Lung (tissue), 12 donors: ENCODE results near the gene SEMG2. TPM values are rescaled to one million over a fixed set of nuclear protein-coding genes. Genes with fewer than 3 reads are reported as not detected.

Experiments
- ATAC-seq: fragments of 200-7000 bp; cut with Tn5 transposase; one replicate; pipeline ENCODE4 v1.9.1; 2020; ENCODE audit warnings: moderate number of reproducible peaks; ENCODE audit not compliant: insufficient read depth, low FRiP score
- DNase-seq, 3 donors: peaks; one replicate each; pipeline ENCODE4 v3.0.0-alpha.2; 2013 to 2017
- H3K27ac ChIP-seq, 2 donors: one replicate each; pipeline ENCODE4 v1.5.1; 2013; ENCODE audit warnings: mild to moderate bottlenecking in 2 of 2, moderate library complexity in 2 of 2, control low read depth in 1 of 2, inconsistent platforms in 1 of 2, low read depth in 1 of 2, low read length in 1 of 2
- H3K27me3 ChIP-seq, 3 donors: one replicate each; pipeline ENCODE4 v1.5.1; 2013; ENCODE audit warnings: low read length in 2 of 3; ENCODE audit not compliant: control insufficient read depth in 3 of 3, insufficient read depth in 3 of 3
- H3K36me3 ChIP-seq, 4 donors: one replicate each; pipeline ENCODE4 v1.5.1; 2013; ENCODE audit warnings: low read length in 4 of 4, mild to moderate bottlenecking in 1 of 4, moderate library complexity in 1 of 4; ENCODE audit not compliant: control insufficient read depth in 4 of 4, insufficient read depth in 4 of 4
- H3K4me1 ChIP-seq, 5 donors: one replicate each; pipeline ENCODE4 v1.5.1; 2013; ENCODE audit warnings: low read length in 5 of 5, mild to moderate bottlenecking in 2 of 5, moderate library complexity in 1 of 5; ENCODE audit not compliant: control insufficient read depth in 5 of 5, insufficient read depth in 5 of 5
- H3K4me3 ChIP-seq: one replicate; pipeline ENCODE4 v1.5.1; 2013; ENCODE audit warnings: mild to moderate bottlenecking, control low read depth, moderate library complexity
- H3K9ac ChIP-seq, 2 donors: one replicate each; pipeline ENCODE4 v1.5.1; 2013; ENCODE audit warnings: low read length in 2 of 2, control low read depth in 1 of 2; ENCODE audit not compliant: insufficient read depth in 1 of 2
- H3K9me3 ChIP-seq, 4 donors: one replicate each; pipeline ENCODE4 v1.5.1; 2013; ENCODE audit warnings: low read length in 3 of 4, mild to moderate bottlenecking in 1 of 4, moderate library complexity in 1 of 4; ENCODE audit not compliant: control insufficient read depth in 4 of 4, insufficient read depth in 3 of 4
- WGBS, 2 donors: extraction: QIAGEN DNeasy Blood & Tissue Kit; methylation state at CpG; one replicate each; pipeline ENCODE4 v1.1.7; 2013; 5-methylcytosine and 5-hydroxymethylcytosine counted together
- polyA plus RNA-seq, 2 donors: library from polyadenylated mRNA; stranded (reverse); fragments of 200-250 nt; gene quantifications; one replicate each; pipeline ENCODE4 v1.2.1, GENCODE V29; 2013
- total RNA-seq, 2 donors: library from RNA; depleted of rRNA in 1 of 2; stranded (reverse); fragments of >200 nt in 1 of 2; gene quantifications; one replicate each; pipeline ENCODE4 v1.2.1, GENCODE V29; 2014 to 2021
- TF ChIP-seq, protein P1 (sequence below): IDR thresholded peaks from 2 replicates; pipeline ENCODE4 v1.5.1; 2012; ENCODE audit warnings: mild to moderate bottlenecking; ENCODE audit errors: control extremely low read depth, extremely low read depth
- donor health status: control.
- donor health status: control.
- donor health status: Bipolar disorder and iron deficiency.
- donor health status: healthy.
- donor health status: DM: yes; HTN: yes; CAD: no.

SEMG2 gene
- total and polyA plus RNA-seq, 4 donors: not detected

- Histone ChIP-seq H3K4me1 (no peaks in the 10 kb centered on the region), H3K36me3 (no peaks in the 10 kb centered on the region), H3K9ac (no peak overlapping the region), H3K27me3 (no peaks in the 10 kb centered on the region), H3K27ac (no peak overlapping the region), H3K9me3 (no peaks in the 10 kb centered on the region), H3K4me3 (no peak overlapping the region)
- TF ChIP-seq, protein P1, sequence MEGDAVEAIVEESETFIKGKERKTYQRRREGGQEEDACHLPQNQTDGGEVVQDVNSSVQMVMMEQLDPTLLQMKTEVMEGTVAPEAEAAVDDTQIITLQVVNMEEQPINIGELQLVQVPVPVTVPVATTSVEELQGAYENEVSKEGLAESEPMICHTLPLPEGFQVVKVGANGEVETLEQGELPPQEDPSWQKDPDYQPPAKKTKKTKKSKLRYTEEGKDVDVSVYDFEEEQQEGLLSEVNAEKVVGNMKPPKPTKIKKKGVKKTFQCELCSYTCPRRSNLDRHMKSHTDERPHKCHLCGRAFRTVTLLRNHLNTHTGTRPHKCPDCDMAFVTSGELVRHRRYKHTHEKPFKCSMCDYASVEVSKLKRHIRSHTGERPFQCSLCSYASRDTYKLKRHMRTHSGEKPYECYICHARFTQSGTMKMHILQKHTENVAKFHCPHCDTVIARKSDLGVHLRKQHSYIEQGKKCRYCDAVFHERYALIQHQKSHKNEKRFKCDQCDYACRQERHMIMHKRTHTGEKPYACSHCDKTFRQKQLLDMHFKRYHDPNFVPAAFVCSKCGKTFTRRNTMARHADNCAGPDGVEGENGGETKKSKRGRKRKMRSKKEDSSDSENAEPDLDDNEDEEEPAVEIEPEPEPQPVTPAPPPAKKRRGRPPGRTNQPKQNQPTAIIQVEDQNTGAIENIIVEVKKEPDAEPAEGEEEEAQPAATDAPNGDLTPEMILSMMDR: no peak
- WGBS, 2 donors: 55 to 67% methylated on average over 2 of the region's 2 CpGs
- ATAC-seq (no peak), DNase-seq (no peak)
Observed at GRCh38 chr20:45187693-45188092, 33.5 kb upstream of the SEMG2 start.

DNA sequence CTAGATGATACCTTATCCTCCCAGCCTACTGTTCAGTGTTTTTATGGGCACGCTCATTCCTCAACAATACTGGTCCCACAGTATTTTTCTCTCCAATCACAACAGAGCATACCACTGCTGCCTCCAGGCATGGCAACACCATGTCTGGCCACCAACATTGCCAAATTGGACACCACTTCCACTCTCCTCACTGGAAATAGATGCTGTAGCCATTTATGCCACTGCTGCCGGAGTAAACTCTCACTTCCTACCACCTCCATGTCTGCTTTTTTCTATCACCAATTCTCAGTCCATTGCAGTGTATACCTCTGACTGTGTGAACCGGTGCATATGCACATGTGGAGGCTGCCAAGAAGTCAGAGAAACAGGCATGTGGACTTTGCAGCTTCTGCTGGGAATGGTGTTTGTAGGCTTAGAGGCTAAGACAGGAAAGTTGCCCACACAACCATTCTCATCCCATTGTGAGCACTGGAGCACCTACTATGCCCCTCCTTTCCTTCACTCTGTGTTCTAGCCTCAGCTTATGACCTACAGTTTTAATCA, 32.0 kb upstream of the SEMG2 start:
- no peaks in the 10 kb centered on the region for H3K36me3 ChIP-seq
- TF ChIP-seq, protein P1: no peak
- H3K27me3 ChIP-seq: no peaks in the 10 kb centered on the region
- H3K4me1 ChIP-seq: no peaks in the 10 kb centered on the region
- H3K9ac ChIP-seq: no peak overlapping the region
- DNase-seq (no peak), ATAC-seq (no peak)
- WGBS, 2 donors: 89 to 90% methylated on average over 3 of the region's 3 CpGs
- H3K4me3 ChIP-seq: no peak overlapping the region
- no peaks in the 10 kb centered on the region for H3K9me3 ChIP-seq
- H3K27ac ChIP-seq: no peak overlapping the region

DNA sequence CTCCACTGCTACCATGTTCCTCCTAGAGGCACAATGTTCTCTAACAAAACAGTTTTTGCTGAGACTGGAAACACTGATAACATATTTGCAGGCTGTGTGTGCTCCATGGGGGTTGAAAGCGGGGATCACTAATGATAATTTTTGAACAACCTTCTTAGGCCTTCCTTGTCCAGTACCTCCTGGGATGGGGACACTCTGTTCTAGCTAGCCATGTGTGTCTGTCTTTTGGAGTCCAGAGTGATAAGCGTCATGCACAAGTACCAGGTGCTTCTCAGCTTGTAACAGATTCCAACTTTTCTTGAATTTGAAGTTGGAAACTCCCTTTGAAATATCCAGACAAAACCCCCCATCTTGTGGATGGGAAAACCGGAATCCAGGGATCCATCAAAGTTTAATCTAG, 31.3 kb upstream of the SEMG2 start:
- 85 to 93% methylated on average over 3 of the region's 3 CpGs for WGBS, 2 donors
- TF ChIP-seq, protein P1: no peak
- H3K27ac ChIP-seq: no peak overlapping the region
- H3K9ac ChIP-seq: no peak overlapping the region
- no peak for DNase-seq
- ATAC-seq: no peak
- H3K4me1 ChIP-seq: no peaks in the 10 kb centered on the region
- no peaks in the 10 kb centered on the region for H3K27me3 ChIP-seq
- H3K9me3 ChIP-seq: no peaks in the 10 kb centered on the region
- no peak overlapping the region for H3K4me3 ChIP-seq
- no peaks in the 10 kb centered on the region for H3K36me3 ChIP-seq

DNA sequence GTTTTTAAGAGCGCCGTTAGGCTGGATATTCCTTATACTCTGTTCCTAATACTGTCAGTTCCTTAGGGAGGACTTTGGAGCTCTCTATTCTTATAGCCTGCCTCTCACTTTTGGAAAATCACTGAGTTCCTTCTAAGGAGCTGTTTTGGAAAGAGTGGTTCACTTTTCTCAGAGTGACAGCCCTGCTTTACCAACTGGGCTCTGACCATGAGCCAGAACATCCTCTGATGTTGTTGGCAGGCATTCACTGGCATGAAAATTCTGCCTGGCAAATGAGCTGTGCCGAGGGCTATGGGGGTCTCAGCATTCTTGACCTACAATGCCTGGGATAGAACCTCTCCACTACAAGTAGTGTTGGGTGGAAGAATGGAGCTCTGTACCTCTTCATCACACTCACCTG, 29.2 kb upstream of the SEMG2 start:
- Histone ChIP-seq H3K4me1 (no peaks in the 10 kb centered on the region), H3K9ac (no peak overlapping the region), H3K27me3 (no peaks in the 10 kb centered on the region), H3K27ac (no peak overlapping the region), H3K9me3 (no peaks in the 10 kb centered on the region), H3K36me3 (no peaks in the 10 kb centered on the region), H3K4me3 (no peak overlapping the region)
- no peak for ATAC-seq
- WGBS, 2 donors: 92 to 95% methylated on average over 3 of the region's 3 CpGs
- no peak for DNase-seq
- TF ChIP-seq, protein P1: no peak
